Measurements from ENCODE around the gene MRI1. TPM values are rescaled to one million over a fixed set of nuclear protein-coding genes. Genes with fewer than 3 reads are reported as not detected.

The MRI1 gene
- total and polyA plus RNA-seq, 4 experiments from 2014 or later: 3.5 to 52.3 (median 32.4) TPM

DNA sequence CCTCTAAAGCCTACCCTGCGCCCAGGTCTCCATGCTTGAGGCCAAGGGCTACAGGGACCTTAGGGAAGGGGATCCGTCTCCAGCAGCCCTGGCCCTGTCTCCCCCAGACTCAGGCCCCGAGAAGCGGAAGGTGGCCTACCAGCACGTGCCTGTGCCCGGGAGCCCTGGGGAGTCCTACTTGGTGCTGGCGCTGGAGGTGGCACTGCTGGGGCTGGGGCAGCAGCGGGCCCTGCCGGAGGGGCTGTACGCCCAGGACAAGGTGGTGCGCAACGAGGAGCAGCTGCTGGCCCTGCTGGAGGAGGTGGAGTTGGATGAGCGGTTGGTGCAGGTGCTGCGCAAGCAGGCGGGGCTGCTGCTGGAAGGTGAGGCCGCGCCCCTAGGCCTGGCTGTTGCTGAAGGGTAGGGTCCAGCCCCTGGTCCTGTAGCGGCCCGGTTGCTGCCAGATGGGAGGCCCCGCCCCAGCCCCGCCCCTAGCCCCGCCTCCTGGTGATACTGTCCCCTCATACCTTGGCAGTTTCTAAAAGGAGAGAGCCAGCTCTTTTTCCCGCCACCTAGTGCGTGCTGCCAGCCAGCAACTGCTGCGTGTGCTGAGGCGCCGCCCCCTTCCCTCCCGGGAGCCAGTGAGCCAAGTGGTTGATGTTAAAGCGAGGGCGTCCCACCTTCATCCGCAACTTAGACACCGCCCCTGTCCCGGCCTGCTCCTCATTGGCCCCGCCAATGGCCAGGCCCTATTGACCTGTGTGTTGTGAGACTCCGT is 53.5 kb downstream of the MRI1 start:
- H3K27me3 Mint-ChIP-seq: no peaks in the 10 kb centered on the region
- ChIA-PET POLR2A (ENCODE audit: partially characterized antibody) (interaction anchor here (0.6 to 2.7 kb wide), 6 partner anchors 10 to 30 kb away, joined by 3 to 11 read pairs (median 4); no protein-coding TSS in a partner anchor), CTCF (ENCODE audit: partially characterized antibody) (interaction anchor here (0.7 kb wide), 1 partner anchor 42 kb away, joined by 3 read pairs; no protein-coding TSS in a partner anchor)

DNA sequence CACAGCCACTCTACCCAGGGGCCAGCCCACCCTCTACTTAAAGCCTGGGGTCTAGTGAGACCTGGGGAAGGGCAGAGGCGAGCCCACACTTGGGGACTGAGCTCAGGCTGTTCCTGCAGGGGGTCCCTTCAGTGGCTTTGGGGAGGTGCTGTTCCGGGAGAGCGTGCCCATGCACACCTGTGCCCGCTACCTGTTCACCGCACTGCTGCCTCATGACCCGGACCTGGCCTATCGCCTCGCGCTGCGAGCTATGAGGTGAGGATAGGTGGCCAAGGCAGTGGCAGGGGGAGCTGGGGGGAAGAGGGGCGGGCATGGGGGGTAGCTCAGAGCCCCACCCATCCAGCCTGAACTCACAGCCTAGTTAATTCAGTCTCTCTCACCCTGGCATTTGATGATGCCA is 54.9 kb downstream of the MRI1 start:
- Histone ChIP-seq H3K27ac (ENCODE audit: low read depth, low read length) (no peak overlapping the region), H3K9me3 (ENCODE audit: control insufficient read depth in 1 of 2, low read length in 2 of 2) (no peaks in the 10 kb centered on the region), H3K4me3 (ENCODE audit: low read length in 2 of 2) (no peak overlapping the region), H3K4me1 (ENCODE audit: insufficient read depth, low read length) (no peaks in the 10 kb centered on the region), H3K36me3 (ENCODE audit: insufficient read depth, low read length) (no peaks in the 10 kb centered on the region), H3K27me3 (ENCODE audit: insufficient read depth, low read length) (no peaks in the 10 kb centered on the region)
- DNase-seq: no peak
- Mint-ChIP-seq H3K4me3 (no peak overlapping the region), H3K27me3 (no peaks in the 10 kb centered on the region), H3K4me1 (peaks cover 0 to 13% (median 2%) of the 10 kb centered on the region in 4 donors), H3K36me3 (peaks cover 4 to 9% of the 10 kb centered on the region in 2 donors), H3K27ac (no peak overlapping the region), H3K9me3 (no peaks in the 10 kb centered on the region)
- CTCF ChIA-PET (ENCODE audit: partially characterized antibody): interaction anchor here (0.7 to 1.6 kb wide), 2 partner anchors 35 to 43 kb away, joined by 3 to 9 read pairs; no protein-coding TSS in a partner anchor
- POLR2A ChIA-PET (ENCODE audit: partially characterized antibody): interaction anchor here (0.7 kb wide), 2 partner anchors 17 to 298 kb away, joined by 3 read pairs; partner anchors contain the start of gene PRKACA
- intact Hi-C loops (cut with micrococcal nuclease): no loop called here

More for the DNA sequence above, 53.5 kb downstream of the MRI1 start:
- Histone ChIP-seq H3K27me3 (ENCODE audit: insufficient read depth, low read length) (no peaks in the 10 kb centered on the region), H3K4me1 (ENCODE audit: insufficient read depth, low read length) (no peaks in the 10 kb centered on the region), H3K9me3 (ENCODE audit: control insufficient read depth in 1 of 2, low read length in 2 of 2) (no peaks in the 10 kb centered on the region), H3K36me3 (ENCODE audit: insufficient read depth, low read length) (no peaks in the 10 kb centered on the region), H3K4me3 (ENCODE audit: low read length in 2 of 2) (no peak overlapping the region), H3K27ac (ENCODE audit: low read depth, low read length) (no peak overlapping the region)
- H3K4me3 Mint-ChIP-seq: peak overlapping the region in 1 of 8 donors; percentile 46
- peak in 1 of 5 donors; percentile 52 for DNase-seq
- H3K36me3 Mint-ChIP-seq: peaks cover 3 to 9% of the 10 kb centered on the region in 2 donors
- peak overlapping the region in 2 of 7 donors; percentile 17 to 60 for H3K27ac Mint-ChIP-seq
- H3K4me1 Mint-ChIP-seq: peaks cover 0 to 15% (median 0%) of the 10 kb centered on the region in 4 donors
- no peaks in the 10 kb centered on the region for H3K9me3 Mint-ChIP-seq
- intact Hi-C loops (cut with micrococcal nuclease): no loop called here

GRCh38 chr19:13821292-13821691 is 57.0 kb downstream of the MRI1 start:
- no peak overlapping the region for H3K4me3 Mint-ChIP-seq
- H3K27me3 ChIP-seq (ENCODE audit: insufficient read depth, low read length): no peaks in the 10 kb centered on the region
- intact Hi-C loops (cut with micrococcal nuclease): no loop called here
- no peaks in the 10 kb centered on the region for H3K27me3 Mint-ChIP-seq
- no peaks in the 10 kb centered on the region for H3K36me3 ChIP-seq (ENCODE audit: insufficient read depth, low read length)
- H3K9me3 Mint-ChIP-seq: no peaks in the 10 kb centered on the region
- H3K4me3 ChIP-seq (ENCODE audit: low read length in 2 of 2): no peak overlapping the region
- DNase-seq: no peak
- ChIA-PET POLR2A (ENCODE audit: partially characterized antibody) (interaction anchor here (0.5 to 0.9 kb wide), 2 partner anchors 33 to 77 kb away, joined by 3 to 6 read pairs; no protein-coding TSS in a partner anchor), CTCF (ENCODE audit: partially characterized antibody) (interaction anchor here (1.0 to 1.4 kb wide), 2 partner anchors 15 to 27 kb away, joined by 4 to 5 read pairs; no protein-coding TSS in a partner anchor)
- no peaks in the 10 kb centered on the region for H3K9me3 ChIP-seq (ENCODE audit: control insufficient read depth in 1 of 2, low read length in 2 of 2)
- H3K4me1 Mint-ChIP-seq: peaks cover 0 to 5% (median 3%) of the 10 kb centered on the region in 4 donors
- peak overlapping the region in 1 of 7 donors; percentile 17 for H3K27ac Mint-ChIP-seq
- no peak overlapping the region for H3K27ac ChIP-seq (ENCODE audit: low read depth, low read length)
- H3K36me3 Mint-ChIP-seq: peaks cover 4 to 15% of the 10 kb centered on the region in 2 donors
- no peaks in the 10 kb centered on the region for H3K4me1 ChIP-seq (ENCODE audit: insufficient read depth, low read length)

DNA sequence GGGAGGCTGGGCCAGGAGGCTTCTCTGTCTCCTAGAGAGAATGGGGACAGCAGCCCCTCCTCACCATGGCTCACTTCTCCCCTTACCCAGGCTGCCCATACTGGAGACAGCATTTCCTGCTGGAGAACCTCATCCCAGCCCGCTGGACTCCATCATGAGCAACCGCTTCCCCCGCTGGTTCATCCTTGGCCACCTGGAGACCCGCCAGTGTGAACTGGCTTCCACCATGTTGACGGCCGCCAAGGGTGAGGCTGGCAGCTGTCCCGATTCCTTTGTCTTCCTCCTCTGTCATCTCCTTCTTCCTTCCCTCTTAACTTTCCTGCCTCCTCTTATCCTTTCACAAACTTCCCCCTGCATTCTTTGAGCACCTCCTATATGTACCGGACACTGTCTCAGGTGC is 58.9 kb downstream of the MRI1 start:
- Mint-ChIP-seq H3K36me3 (peaks cover 4 to 17% of the 10 kb centered on the region in 2 donors), H3K9me3 (no peaks in the 10 kb centered on the region), H3K4me1 (peaks cover 0 to 6% (median 3%) of the 10 kb centered on the region in 4 donors), H3K4me3 (no peak overlapping the region), H3K27me3 (no peaks in the 10 kb centered on the region), H3K27ac (peak overlapping the region in 1 of 7 donors; percentile 5)
- Histone ChIP-seq H3K4me3 (ENCODE audit: low read length in 2 of 2) (no peak overlapping the region), H3K4me1 (ENCODE audit: insufficient read depth, low read length) (no peaks in the 10 kb centered on the region), H3K27ac (ENCODE audit: low read depth, low read length) (no peak overlapping the region), H3K9me3 (ENCODE audit: control insufficient read depth in 1 of 2, low read length in 2 of 2) (no peaks in the 10 kb centered on the region), H3K27me3 (ENCODE audit: insufficient read depth, low read length) (no peaks in the 10 kb centered on the region), H3K36me3 (ENCODE audit: insufficient read depth, low read length) (no peaks in the 10 kb centered on the region)
- ChIA-PET POLR2A (ENCODE audit: partially characterized antibody) (interaction anchor here (1.5 kb wide), 1 partner anchor 11 kb away, joined by 3 read pairs; no protein-coding TSS in a partner anchor), CTCF (ENCODE audit: partially characterized antibody) (no interaction called here)
- intact Hi-C loops (cut with micrococcal nuclease): no loop called here
- no peak for DNase-seq

Other genes with a start within 250 kb of the MRI1 start
- gene C19orf53, start 9.9 kb downstream of the MRI1 start, total RNA-seq: 10 to 100 TPM; 84.3 to 85.0 TPM
- 100 to 1,000 TPM; 207 to 257 TPM for gene C19orf53, start 9.9 kb downstream of the MRI1 start, polyA plus RNA-seq
- gene ZSWIM4, start 30.9 kb downstream of the MRI1 start, total RNA-seq: 1 to 10 TPM; 6.4 to 6.6 TPM
- gene ZSWIM4, start 30.9 kb downstream of the MRI1 start, polyA plus RNA-seq: 1 to 10 TPM in 1 of 2 donors, under 1 TPM in 1; 0.33 to 1.6 TPM
- gene NANOS3, start 112.6 kb downstream of the MRI1 start, total RNA-seq: not detected
- not detected for gene NANOS3, start 112.6 kb downstream of the MRI1 start, polyA plus RNA-seq
- 1 to 10 TPM; 3.1 to 3.8 TPM for gene BRME1, start 141.6 kb downstream of the MRI1 start, total RNA-seq
- gene BRME1, start 141.6 kb downstream of the MRI1 start, polyA plus RNA-seq: under 1 TPM; 0.35 to 0.41 TPM
- 10 to 100 TPM; 32.9 to 37.1 TPM for gene CC2D1A, start 141.7 kb downstream of the MRI1 start, total RNA-seq
- 10 to 100 TPM in 1 of 2 donors, 1 to 10 TPM in 1; 3.8 to 13.9 TPM for gene CC2D1A, start 141.7 kb downstream of the MRI1 start, polyA plus RNA-seq
- not detected for gene PODNL1, start 173.9 kb downstream of the MRI1 start, total RNA-seq
- not detected for gene PODNL1, start 173.9 kb downstream of the MRI1 start, polyA plus RNA-seq
- 10 to 100 TPM; 92.9 to 96.7 TPM for gene DCAF15, start 188.0 kb downstream of the MRI1 start, total RNA-seq
- gene DCAF15, start 188.0 kb downstream of the MRI1 start, polyA plus RNA-seq: 1 to 10 TPM; 4.9 to 7.2 TPM
- 10 to 100 TPM; 17.4 to 17.8 TPM for gene RFX1, start 241.8 kb downstream of the MRI1 start, total RNA-seq
- 1 to 10 TPM in 1 of 2 donors, not detected in 1; 2.5 TPM for gene RFX1, start 241.8 kb downstream of the MRI1 start, polyA plus RNA-seq

Measured in CD4-positive, alpha-beta memory T cell (primary cell).